ENCODE data around the gene SLC24A3. TPM values are rescaled to one million over a fixed set of nuclear protein-coding genes. Genes with fewer than 3 reads are reported as not detected.

Gene SLC24A3
- total RNA-seq, 8 experiments from 2014 or later, result 0.13 to 13.3 (median 7.0) TPM

DNA sequence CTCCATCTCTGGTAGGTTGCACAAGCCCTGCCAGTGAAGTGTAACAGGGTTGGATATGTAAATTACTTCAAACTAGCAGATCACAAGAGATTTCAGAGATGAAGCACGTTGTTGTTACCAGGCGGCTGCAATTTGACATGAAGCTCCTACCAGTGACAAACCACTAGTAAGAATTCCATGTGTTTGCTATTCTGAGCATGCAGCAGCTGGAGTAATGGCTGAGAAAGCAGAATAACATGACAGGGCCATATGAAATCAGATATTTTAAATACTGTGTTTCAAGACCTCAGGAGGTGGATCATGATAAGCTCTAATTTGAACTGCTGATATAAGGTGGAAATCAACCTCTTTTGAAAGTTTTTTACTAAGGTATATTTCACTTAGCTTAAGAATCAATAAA is 557.1 kb downstream of the SLC24A3 start:
- peak in 3 of 8 experiments; percentile 18 to 62 (median 35) for ATAC-seq (replicated peaks in 6 of 8)
- in situ Hi-C loops (cut with MboI; ENCODE audit: low pct_unique_long_range_greater_than_20kb in 2 of 9, low sequenced_read_pairs in 9 of 9, unreplicated experiment in 9 of 9), result no loop called here

DNA sequence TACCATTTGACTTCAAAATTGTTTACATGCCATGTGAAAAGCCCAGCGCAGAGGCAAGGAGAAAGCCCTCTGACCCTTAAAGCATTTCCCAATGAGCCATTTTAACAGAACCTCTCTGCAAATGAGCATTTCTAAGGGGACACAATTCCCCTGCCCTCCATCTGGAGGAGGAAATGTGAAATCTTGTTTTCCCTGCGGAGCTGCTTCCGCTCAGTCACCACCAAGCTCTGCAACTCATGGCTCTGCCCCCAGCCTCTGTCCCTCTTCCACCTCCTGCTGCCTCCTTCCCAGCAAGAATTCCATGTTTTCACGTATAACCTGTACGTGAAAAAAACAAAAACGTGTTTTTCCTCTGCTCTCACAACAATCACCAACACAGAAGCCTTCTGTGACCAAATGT is 557.9 kb downstream of the SLC24A3 start:
- ATAC-seq (replicated peaks in 6 of 8), result no peak
- in situ Hi-C loops (cut with MboI; ENCODE audit: low pct_unique_long_range_greater_than_20kb in 2 of 9, low sequenced_read_pairs in 9 of 9, unreplicated experiment in 9 of 9), result no loop called here
- Histone ChIP-seq H3K4me1 (replicated peaks in 1 of 2) (peaks cover 50 to 52% of the 10 kb centered on the region in 2 donors), H3K27ac (no peak overlapping the region), H3K4me3 (no peak overlapping the region)
- 33 to 79% (median 61%) methylated on average over 2 to 6 of the region's 6 CpGs; no CpG with 5 or more reads in 3 of the 10 experiments for WGBS, 10 experiments

More for the DNA sequence above, 557.1 kb downstream of the SLC24A3 start:
- H3K4me1 ChIP-seq (replicated peaks in 1 of 2), result peaks cover 43 to 44% of the 10 kb centered on the region in 2 donors
- 40 to 100% (median 96%) methylated on average over 1 to 2 of the region's 2 CpGs; no CpG with 5 or more reads in 4 of the 10 experiments for WGBS, 10 experiments
- no peak overlapping the region for H3K4me3 ChIP-seq
- no peak overlapping the region for H3K27ac ChIP-seq

DNA sequence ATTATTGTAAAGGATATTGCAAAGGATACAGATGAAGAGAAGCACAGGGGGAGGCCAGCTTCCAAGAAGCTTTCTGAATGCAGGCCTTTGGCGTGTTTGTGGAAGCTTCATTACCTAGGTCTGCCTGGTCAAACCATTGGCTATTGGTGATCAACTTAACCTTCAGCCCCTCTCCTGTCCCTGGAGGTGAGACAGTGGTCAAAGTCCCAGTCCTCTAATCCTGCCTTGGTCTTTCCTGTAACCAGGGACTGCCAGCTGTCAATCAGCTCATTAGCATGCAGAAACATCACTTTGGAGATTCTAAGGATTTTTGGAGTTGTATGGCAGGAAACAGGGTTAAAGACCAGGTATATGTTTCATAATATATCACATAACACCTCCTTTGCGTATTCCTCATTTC is 558.6 kb downstream of the SLC24A3 start:
- 80 to 100% (median 91%) methylated on average over 1 to 2 of the region's 2 CpGs; no CpG with 5 or more reads in 6 of the 10 experiments for WGBS, 10 experiments
- no peak overlapping the region for H3K27ac ChIP-seq
- no peak for ATAC-seq (replicated peaks in 6 of 8)
- no peak overlapping the region for H3K4me3 ChIP-seq
- H3K4me1 ChIP-seq (replicated peaks in 1 of 2), result peaks cover 51 to 55% of the 10 kb centered on the region in 2 donors
- in situ Hi-C loops (cut with MboI; ENCODE audit: low pct_unique_long_range_greater_than_20kb in 2 of 9, low sequenced_read_pairs in 9 of 9, unreplicated experiment in 9 of 9), result no loop called here

Measured in motor neuron (in vitro differentiated cells).